ENCODE data around the gene GPR55. TPM values are rescaled to one million over a fixed set of nuclear protein-coding genes. Genes with fewer than 3 reads are reported as not detected.

Gene GPR55
- total and polyA plus RNA-seq, 8 donors, result 0.02 to 0.12 (median 0.06) TPM; not detected in 3

DNA sequence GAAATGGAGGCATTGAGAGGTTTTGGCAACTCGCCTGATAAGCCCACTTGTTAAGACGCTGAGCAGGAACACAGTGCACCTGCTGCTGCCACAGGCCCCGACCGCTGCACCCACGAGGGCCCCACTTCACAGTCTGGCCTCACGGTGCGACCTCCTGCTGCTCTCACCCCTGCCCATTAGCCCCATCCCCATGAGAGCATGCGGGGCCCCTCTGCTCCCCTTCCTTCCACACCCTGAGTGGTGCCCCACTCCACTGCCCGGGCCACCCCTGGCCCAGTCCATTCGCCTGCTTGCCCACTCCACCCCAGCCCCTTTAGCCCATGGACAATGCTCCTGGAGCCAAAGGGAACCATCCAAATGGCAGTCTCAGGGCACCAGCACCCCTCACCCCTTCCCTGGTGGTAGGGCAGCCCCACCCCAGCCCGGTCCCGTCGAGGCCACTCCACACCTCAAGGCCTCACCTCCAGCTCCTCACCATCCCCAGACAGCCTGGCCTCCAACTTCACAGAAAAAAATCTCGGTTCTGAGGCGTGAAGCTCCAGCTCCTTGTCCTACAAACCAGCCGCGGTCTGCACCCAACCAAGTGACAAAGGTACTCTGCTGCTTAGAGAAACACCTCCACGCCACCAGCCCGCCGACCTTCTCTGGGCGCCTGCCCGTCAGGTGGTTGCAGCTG lies 6.7 kb upstream of the GPR55 start:
- Histone ChIP-seq H3K4me1 (no peaks in the 10 kb centered on the region), H3K27me3 (no peaks in the 10 kb centered on the region), H3K9me3 (no peaks in the 10 kb centered on the region), H3K27ac (no peak overlapping the region), H3K4me3 (no peak overlapping the region), H3K36me3 (no peaks in the 10 kb centered on the region)
- FAIRE-seq (no peak), ATAC-seq (no peak), DNase-seq (no peak)
- WGBS, 2 donors, result 78 to 81% methylated on average over 22 of the region's 22 CpGs
- intact Hi-C loops (cut with DNase I), result no loop called here
- TF ChIP-seq, protein P1, sequence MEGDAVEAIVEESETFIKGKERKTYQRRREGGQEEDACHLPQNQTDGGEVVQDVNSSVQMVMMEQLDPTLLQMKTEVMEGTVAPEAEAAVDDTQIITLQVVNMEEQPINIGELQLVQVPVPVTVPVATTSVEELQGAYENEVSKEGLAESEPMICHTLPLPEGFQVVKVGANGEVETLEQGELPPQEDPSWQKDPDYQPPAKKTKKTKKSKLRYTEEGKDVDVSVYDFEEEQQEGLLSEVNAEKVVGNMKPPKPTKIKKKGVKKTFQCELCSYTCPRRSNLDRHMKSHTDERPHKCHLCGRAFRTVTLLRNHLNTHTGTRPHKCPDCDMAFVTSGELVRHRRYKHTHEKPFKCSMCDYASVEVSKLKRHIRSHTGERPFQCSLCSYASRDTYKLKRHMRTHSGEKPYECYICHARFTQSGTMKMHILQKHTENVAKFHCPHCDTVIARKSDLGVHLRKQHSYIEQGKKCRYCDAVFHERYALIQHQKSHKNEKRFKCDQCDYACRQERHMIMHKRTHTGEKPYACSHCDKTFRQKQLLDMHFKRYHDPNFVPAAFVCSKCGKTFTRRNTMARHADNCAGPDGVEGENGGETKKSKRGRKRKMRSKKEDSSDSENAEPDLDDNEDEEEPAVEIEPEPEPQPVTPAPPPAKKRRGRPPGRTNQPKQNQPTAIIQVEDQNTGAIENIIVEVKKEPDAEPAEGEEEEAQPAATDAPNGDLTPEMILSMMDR (IDR thresholded peaks at IDR 0.05), result no peak

DNA sequence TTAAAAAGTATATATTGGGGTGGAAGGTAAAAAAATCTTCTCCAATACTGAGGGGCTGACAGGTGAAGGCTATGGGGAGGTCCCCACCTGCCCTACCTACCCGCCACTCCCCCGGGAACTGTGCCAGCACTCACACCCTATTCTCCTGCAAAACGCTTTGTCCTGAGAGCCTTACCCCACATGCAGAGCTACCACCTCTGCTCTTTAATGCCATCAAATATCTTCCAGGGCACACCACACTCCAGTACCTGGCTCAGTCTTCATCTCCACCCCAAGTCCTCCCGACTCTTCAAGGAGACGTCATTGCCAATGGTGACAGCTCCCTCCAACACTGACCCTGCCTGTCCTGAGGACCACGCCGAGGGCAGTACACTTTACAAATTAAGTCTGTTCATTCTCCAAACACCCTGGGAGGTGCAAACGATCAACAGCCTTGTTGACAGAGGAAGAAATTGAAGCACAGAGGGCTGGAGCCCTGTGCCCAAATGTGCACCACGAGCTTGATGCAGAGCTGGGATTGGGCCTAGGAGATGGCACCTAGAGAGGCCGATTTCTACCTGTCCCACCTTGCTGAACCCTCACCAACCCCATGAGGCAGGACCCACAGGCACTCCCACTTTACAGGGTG lies 6.0 kb upstream of the GPR55 start:
- WGBS, 2 donors, result 51 to 67% methylated on average over 10 of the region's 10 CpGs

DNA sequence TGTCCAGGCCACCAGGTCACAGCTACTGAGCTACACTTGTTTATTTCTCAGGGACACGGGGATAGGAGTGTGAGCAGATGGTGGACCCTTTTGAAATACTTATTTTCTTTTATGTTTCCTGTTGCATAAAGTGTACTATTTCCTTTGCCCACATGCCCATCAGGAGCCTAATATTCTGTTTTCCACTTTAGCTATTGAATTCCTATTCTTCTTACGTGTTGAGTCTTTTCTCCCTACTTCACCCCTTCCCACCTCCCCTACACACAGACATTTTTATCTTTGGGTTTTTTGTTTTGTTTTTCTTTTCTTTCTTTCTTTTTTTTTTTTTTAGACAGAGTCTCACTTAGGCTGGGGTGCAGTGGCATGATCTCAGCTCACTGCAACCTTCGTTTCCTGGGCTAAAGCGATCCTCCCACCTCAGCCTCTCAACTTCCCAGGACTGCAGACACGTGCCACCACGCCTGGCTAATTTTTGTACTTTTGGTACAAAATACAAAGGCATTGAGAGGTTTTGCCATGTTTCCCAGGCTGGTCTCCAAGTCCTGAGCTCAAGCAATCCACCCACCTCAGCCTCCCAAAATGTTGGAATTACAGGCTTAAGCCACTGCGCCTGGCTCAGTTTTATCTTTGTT lies 5.2 kb upstream of the GPR55 start:
- WGBS, 2 donors, result 67 to 71% methylated on average over 7 of the region's 7 CpGs

More for the DNA sequence above, 6.0 kb upstream of the GPR55 start:
- DNase-seq (no peak), FAIRE-seq (no peak), ATAC-seq (no peak)
- no peaks in the 10 kb centered on the region for H3K36me3 ChIP-seq
- intact Hi-C loops (cut with DNase I), result no loop called here
- TF ChIP-seq, protein P1 (IDR thresholded peaks at IDR 0.05), result no peak
- no peak overlapping the region for H3K4me3 ChIP-seq
- H3K27ac ChIP-seq, result no peak overlapping the region
- H3K9me3 ChIP-seq, result no peaks in the 10 kb centered on the region
- no peaks in the 10 kb centered on the region for H3K27me3 ChIP-seq
- no peaks in the 10 kb centered on the region for H3K4me1 ChIP-seq

DNA sequence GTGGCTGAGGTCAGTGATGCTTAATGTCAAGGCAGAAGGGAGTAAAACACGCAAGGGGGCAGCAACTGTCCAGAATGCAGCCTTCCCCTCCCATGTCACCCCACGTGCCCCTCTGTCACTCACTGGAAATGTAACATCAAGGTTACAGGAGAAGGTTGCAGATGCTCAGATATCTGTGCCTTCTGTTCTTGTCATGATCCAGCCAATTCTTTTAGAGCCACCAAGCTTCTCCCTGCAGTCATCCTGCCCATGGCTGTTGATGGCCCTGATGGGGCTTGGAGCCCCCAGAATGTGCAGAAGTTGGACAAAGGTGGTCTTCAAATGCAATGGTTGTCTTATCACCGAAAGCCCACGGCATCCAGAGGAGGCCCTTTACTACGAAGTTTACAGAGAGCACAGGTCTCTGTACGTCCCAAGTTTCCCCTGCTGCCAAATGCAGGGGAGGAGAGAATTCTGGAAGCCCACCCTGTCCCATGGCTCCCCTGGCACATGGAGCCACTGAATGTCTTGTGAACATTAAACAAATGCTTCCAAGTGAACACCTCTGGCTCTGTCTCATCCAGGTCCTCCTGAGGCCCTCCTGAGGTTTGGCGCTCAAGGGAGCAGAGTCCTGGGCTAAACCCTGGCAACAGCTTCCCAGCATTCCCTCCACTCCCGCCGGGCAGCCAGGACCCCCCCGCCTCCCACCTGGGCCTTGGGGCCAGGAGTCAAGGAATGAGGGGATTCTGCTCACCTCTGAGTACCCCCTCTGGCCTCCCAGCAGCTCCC lies 4.5 kb upstream of the GPR55 start:
- no peaks in the 10 kb centered on the region for H3K4me1 ChIP-seq
- no peak for ATAC-seq
- 54 to 63% methylated on average over 10 of the region's 10 CpGs for WGBS, 2 donors

More for the DNA sequence above, 5.2 kb upstream of the GPR55 start:
- no peak overlapping the region for H3K4me3 ChIP-seq
- ATAC-seq (no peak), DNase-seq (no peak), FAIRE-seq (no peak)
- TF ChIP-seq, protein P1 (IDR thresholded peaks at IDR 0.05), result no peak
- intact Hi-C loops (cut with DNase I), result no loop called here
- no peaks in the 10 kb centered on the region for H3K4me1 ChIP-seq
- H3K27ac ChIP-seq, result no peak overlapping the region
- no peaks in the 10 kb centered on the region for H3K27me3 ChIP-seq
- no peaks in the 10 kb centered on the region for H3K9me3 ChIP-seq
- no peaks in the 10 kb centered on the region for H3K36me3 ChIP-seq

More for the DNA sequence above, 4.5 kb upstream of the GPR55 start:
- no peak overlapping the region for H3K27ac ChIP-seq
- no peaks in the 10 kb centered on the region for H3K9me3 ChIP-seq
- intact Hi-C loops (cut with DNase I), result no loop called here
- TF ChIP-seq, protein P1 (IDR thresholded peaks at IDR 0.05), result no peak
- H3K27me3 ChIP-seq, result no peaks in the 10 kb centered on the region
- DNase-seq (peak in 1 of 6 donors; percentile 1), FAIRE-seq (no peak)
- no peak overlapping the region for H3K4me3 ChIP-seq
- H3K36me3 ChIP-seq, result no peaks in the 10 kb centered on the region

Data from pancreas (tissue), 10 donors.